GM12878 (cell line): ENCODE measurements around the gene ASMTL.

ENCODE experiments used
- CTCF ChIP-seq, 3 experiments: IDR thresholded peaks in 2 of 3; conservative IDR thresholded peaks in 1 of 3; 2 replicates each; pipeline ENCODE4 v1.5.1; 2011; ENCODE audit warnings: low read depth in 3 of 3, low read length in 3 of 3, mild to moderate bottlenecking in 3 of 3, control low read depth in 2 of 3, moderate library complexity in 2 of 3, inconsistent platforms in 1 of 3, mixed read lengths in 1 of 3; ENCODE audit not compliant: control insufficient read depth in 2 of 3, insufficient read depth in 1 of 3; ENCODE audit errors: extremely low read depth in 1 of 3
- EP300 ChIP-seq, 2 experiments: fragments of 150-350 bp in 1 of 2; IDR thresholded peaks; 2 replicates each; pipeline ENCODE4 v1.6.1; 2011 to 2012; ENCODE audit warnings: low read depth in 2 of 2, low read length in 2 of 2, borderline replicate concordance in 1 of 2, improper control_type of control experiment in 1 of 2, inconsistent platforms in 1 of 2; ENCODE audit not compliant: control insufficient read depth in 1 of 2
- MYB ChIP-seq: fragments of 150-350 bp; IDR thresholded peaks from 2 replicates; pipeline ENCODE4 v1.6.1; 2014; ENCODE audit warnings: mild to moderate bottlenecking, low read depth, low read length, borderline replicate concordance
- NFYB ChIP-seq: IDR thresholded peaks from 2 replicates; pipeline ENCODE4 v1.6.1; 2011; ENCODE audit warnings: low read depth, mild to moderate bottlenecking, low read length, improper control_type of control experiment, moderate library complexity; ENCODE audit not compliant: insufficient read depth
- SIN3A ChIP-seq: IDR thresholded peaks from 2 replicates; pipeline ENCODE4 v1.6.1; 2012; ENCODE audit warnings: low read depth, low read length, improper control_type of control experiment
- TAF1 ChIP-seq: IDR thresholded peaks from 2 replicates; pipeline ENCODE4 v1.6.1; 2011; ENCODE audit warnings: mild to moderate bottlenecking, low read depth, low read length, borderline replicate concordance
- ZNF274 ChIP-seq: IDR thresholded peaks from one replicate; pipeline ENCODE4 v1.8.0; 2011; ENCODE audit not compliant: insufficient read length, insufficient read depth
- ZNF592 ChIP-seq: fragments of 450-650 bp; IDR thresholded peaks from 2 replicates; pipeline ENCODE4 v1.6.1; 2017; ENCODE audit warnings: mild to moderate bottlenecking, moderate library complexity

- TF ChIP-seq SIN3A (no peak), EP300 (IDR thresholded peaks at IDR 0.05; ENCODE audit: borderline replicate concordance in 1 of 2, control insufficient read depth in 1 of 2, low read depth in 2 of 2, low read length in 2 of 2) (no peak), ZNF274 (no peak), TAF1 (no peak), CTCF (IDR thresholded peaks at IDR 0.05 in 2 of 3, conservative IDR thresholded peaks at IDR 0.05 in 1 of 3; ENCODE audit: control insufficient read depth in 2 of 3, extremely low read depth in 1 of 3, insufficient read depth in 1 of 3, low read depth in 3 of 3, low read length in 3 of 3) (no peak), MYB (no peak), ZNF592 (no peak), NFYB (no peak)
Observed at GRCh38 chrX:1466232-1466661, 13.5 kb upstream of the ASMTL start.
